GM21526 (cell line): ENCODE results near the gene BHLHA9.

Experiments used
- ATAC-seq: cut with Tn5 transposase; IDR thresholded peaks from one replicate; pipeline ENCODE4 v1.9.1; 2021; ENCODE audit warnings: moderate library complexity; ENCODE audit not compliant: unreplicated experiment, low FRiP score

BHLHA9 gene

GRCh38 chr17:1251866-1252608 is 18.2 kb upstream of the BHLHA9 start:
- no peak for ATAC-seq

- no peak for ATAC-seq
These were observed 15.2 kb upstream of the BHLHA9 start for GRCh38 chr17:1255041-1255440.

GRCh38 chr17:1256699-1257098 is 13.5 kb upstream of the BHLHA9 start:
- no peak for ATAC-seq

GRCh38 chr17:1260086-1260769 is 10.0 kb upstream of the BHLHA9 start:
- ATAC-seq: no peak

- no peak for ATAC-seq
These were observed 9.5 kb upstream of the BHLHA9 start for GRCh38 chr17:1260770-1261161.

GRCh38 chr17:1264196-1264595 is 6.0 kb upstream of the BHLHA9 start:
- no peak for ATAC-seq

- ATAC-seq: no peak
These were observed 2.7 kb upstream of the BHLHA9 start for GRCh38 chr17:1267471-1267943.

- no peak for ATAC-seq
These were observed 783 bp downstream of the BHLHA9 start for GRCh38 chr17:1271030-1271423.

GRCh38 chr17:1271441-1271840 is 1.2 kb downstream of the BHLHA9 start:
- no peak for ATAC-seq

- no peak for ATAC-seq
These were observed 2.5 kb downstream of the BHLHA9 start for GRCh38 chr17:1272701-1273100.

- ATAC-seq: no peak
These were observed 3.4 kb downstream of the BHLHA9 start for GRCh38 chr17:1273492-1274244.

- no peak for ATAC-seq
These were observed 4.0 kb downstream of the BHLHA9 start for GRCh38 chr17:1274245-1274608.

- ATAC-seq: no peak
These were observed 5.1 kb downstream of the BHLHA9 start for GRCh38 chr17:1275205-1275961.

- ATAC-seq: no peak
These were observed 5.9 kb downstream of the BHLHA9 start for GRCh38 chr17:1275962-1276736.

- no peak for ATAC-seq
These were observed 10.4 kb downstream of the BHLHA9 start for GRCh38 chr17:1280652-1281051.

- no peak for ATAC-seq
These were observed 16.3 kb downstream of the BHLHA9 start for GRCh38 chr17:1286379-1287106.

GRCh38 chr17:1289695-1290094 is 19.5 kb downstream of the BHLHA9 start:
- ATAC-seq: no peak

GRCh38 chr17:1290676-1291075 is 20.4 kb downstream of the BHLHA9 start:
- no peak for ATAC-seq

- ATAC-seq: no peak
These were observed 24.0 kb downstream of the BHLHA9 start for GRCh38 chr17:1294157-1294717.
